Sciatic nerve (tissue), 2 donors: Measurements from ENCODE around the gene TFB1M. TPM values are rescaled to one million over a fixed set of nuclear protein-coding genes. Genes with fewer than 3 reads are reported as not detected.
"Not testable (repeated sequence)": the region's sequence is repeated elsewhere in the genome, so short reads cannot be mapped to it uniquely, and the experiment has no call there.

Source experiments
- ATAC-seq: fragments of 200-7000 bp; cut with Tn5 transposase; one replicate; pipeline ENCODE4 v1.9.1; 2020; ENCODE audit warnings: mild to moderate bottlenecking, moderate library complexity
- DNase-seq: peaks from one replicate; pipeline ENCODE4 v3.0.0-alpha.2; 2020; ENCODE audit warnings: low spot score
- intact Hi-C: fragments of 100-400 bp; cut with DNase I; formaldehyde crosslinking; loops from one replicate; pipeline ENCODE4 v1.14.2; 2022
- total RNA-seq: library from RNA; stranded (reverse); fragmentation: NEBNext Ultra II Directional; extraction: Animal tissue kit (Norgen Biotek cat#: 25700); gene quantifications from one replicate; pipeline ENCODE4 v1.2.1, GENCODE V29; 2021
- donor health status: DM: no; HTN: no; CAD: no.
- donor health status: DM: no; HTN: no; CAD: no.

TFB1M gene
- total RNA-seq, 1 donor from 2014 or later: 34.6 TPM

GRCh38 chr6:155333414-155333813 lies 19.1 kb upstream of the TFB1M start:
- intact Hi-C loops: no loop called here
- DNase-seq: no peak
- no peak for ATAC-seq

- DNase-seq: no peak
- no peak for ATAC-seq
- intact Hi-C loops: no loop called here
Measured at GRCh38 chr6:155330922-155331321, 16.6 kb upstream of the TFB1M start.

GRCh38 chr6:155330133-155330734 lies 15.9 kb upstream of the TFB1M start:
- intact Hi-C loops: no loop called here
- ATAC-seq: no peak
- DNase-seq: no peak

- intact Hi-C loops: no loop called here
- no peak for DNase-seq
- ATAC-seq: no peak
Measured at GRCh38 chr6:155329460-155330132, 15.3 kb upstream of the TFB1M start.

DNA sequence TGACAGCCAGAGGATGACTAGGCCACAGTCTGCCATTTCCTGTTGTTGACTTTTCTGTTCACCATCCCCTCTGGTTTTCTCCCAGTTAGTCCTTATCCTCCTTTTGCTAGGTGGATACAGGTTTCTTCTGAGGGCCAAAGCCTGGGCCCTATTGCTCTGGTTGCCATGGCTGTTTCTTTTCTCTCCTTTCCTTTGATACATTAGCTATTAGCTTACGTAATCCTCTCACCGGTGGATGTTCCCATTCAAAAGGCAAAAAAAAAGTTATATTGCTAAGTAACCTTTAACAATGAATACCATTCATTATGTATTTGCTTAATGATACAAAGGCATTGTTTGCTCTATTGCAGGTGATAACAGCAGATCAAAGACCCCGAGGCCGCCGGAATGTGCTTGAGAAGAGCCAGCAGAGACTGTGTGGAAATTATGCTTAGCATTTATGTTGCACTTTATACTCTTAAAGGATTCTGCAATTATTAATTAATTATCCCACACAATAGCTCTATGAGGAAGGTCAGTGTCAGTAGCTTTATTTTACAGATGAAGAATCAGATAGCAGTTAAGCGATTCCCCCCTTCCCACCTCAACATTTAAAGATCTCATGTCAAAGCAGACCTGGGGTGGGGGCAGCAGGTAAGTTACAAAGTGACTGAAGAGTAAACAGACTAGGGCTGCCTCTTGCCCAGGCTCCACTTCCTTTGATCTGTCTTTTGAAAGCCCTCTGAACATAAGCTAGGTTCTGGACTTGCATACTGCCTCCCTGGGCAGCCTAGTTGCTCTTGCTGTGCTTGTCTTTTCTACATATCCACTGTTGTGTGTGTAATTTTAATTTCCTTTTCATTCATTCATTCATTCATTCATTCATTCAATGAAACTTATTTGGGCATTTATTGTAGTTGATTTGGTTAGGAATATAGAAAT lies 14.5 kb upstream of the TFB1M start:
- DNase-seq (no peak), ATAC-seq (no peak)
- intact Hi-C loops: no loop called here

GRCh38 chr6:155328074-155328538 lies 13.8 kb upstream of the TFB1M start:
- intact Hi-C loops: no loop called here
- no peak for ATAC-seq
- no peak for DNase-seq

- ATAC-seq (peak; percentile 75), DNase-seq (peak; percentile 79)
- intact Hi-C loops: no loop called here
Measured at GRCh38 chr6:155327326-155328073, 13.2 kb upstream of the TFB1M start.

DNA sequence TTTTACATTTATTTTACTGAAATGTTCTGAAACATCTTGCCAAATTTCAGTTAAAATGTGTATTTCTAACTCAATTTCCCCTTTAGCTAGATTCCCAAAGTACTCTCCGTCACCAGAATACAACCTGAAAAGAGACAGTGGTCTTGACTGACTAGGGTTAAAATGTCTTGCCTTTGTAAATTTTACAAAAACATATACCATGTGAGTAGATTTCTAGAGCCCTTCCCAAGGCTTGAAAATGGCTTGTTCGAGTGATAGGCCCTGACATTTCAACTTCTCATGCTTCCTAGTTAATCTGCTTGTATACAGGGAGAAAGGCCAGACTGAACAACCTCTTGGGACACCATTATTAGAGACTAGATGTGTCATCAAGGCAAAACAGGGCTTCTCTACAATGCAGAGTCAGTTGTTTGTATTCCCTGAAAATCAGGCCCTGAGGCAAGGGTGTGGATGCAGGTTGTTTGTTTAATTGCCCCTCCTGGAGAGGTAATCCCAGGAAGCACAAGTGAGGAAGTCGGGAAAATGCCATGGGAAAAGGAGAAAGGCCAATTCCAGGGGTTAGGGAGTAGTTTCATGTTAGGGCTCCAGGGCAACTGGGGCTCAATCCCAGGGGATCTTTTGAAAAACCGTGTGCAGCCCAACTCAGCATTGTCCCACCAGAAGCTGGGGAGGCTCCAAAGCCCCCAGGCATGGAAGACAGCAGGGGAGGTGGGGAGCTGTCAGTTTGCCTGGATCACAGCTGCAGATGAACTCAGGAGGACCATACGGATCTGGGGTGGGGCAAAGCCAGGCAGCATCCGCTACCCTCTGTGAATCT lies 11.6 kb upstream of the TFB1M start:
- ATAC-seq: no peak
- DNase-seq: no peak
- intact Hi-C loops: no loop called here

- intact Hi-C loops: no loop called here
- DNase-seq (no peak), ATAC-seq (no peak)
Measured at GRCh38 chr6:155324993-155325392, 10.7 kb upstream of the TFB1M start.

DNA sequence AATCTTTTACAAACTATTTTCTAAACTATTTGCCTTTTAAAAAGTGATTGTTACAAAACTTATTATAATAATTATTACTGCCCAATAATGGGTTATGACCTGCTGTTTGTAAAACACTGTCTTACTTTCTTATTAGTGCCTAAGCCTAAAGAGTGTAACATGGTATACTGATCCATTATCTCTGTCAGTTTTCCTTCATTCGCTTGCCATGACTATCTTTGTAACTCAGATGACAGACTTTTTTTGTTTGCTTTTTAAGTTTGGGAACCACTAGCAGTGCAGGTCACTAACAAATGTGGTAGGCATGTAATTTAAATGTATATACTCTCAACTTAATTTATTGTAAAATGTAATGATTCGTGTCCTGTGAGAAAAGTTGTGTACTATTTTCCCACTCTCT lies 9.9 kb upstream of the TFB1M start:
- DNase-seq (no peak), ATAC-seq (no peak)
- intact Hi-C loops: no loop called here

GRCh38 chr6:155319902-155320301 lies 5.6 kb upstream of the TFB1M start:
- ATAC-seq: no peak
- intact Hi-C loops: no loop called here
- DNase-seq: no peak

DNA sequence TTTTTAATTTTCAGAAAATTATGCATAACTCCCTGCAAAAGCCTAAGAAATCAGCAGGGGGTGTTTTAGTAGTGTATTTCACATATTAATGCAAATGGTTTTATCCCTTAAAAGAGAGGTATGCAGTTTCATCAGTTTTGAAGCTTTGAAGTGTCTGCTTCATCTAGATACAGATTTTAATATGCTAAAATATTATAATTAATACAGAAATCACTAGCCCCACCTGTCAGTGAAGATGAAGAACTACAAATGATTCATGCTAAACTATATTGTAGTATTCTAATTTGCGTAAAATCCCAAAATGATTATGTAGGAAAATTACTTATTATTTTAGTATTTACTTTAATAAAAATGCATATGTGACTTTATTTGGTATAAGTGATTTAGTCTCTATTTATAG lies 2.9 kb upstream of the TFB1M start:
- DNase-seq: no peak
- ATAC-seq: no peak
- intact Hi-C loops: no loop called here

GRCh38 chr6:155316419-155316818 lies 2.1 kb upstream of the TFB1M start:
- intact Hi-C loops: no loop called here
- no peak for DNase-seq
- no peak for ATAC-seq

- intact Hi-C loops: no loop called here
- DNase-seq: no peak
- ATAC-seq: no peak
Measured at GRCh38 chr6:155315516-155315871, 1.2 kb upstream of the TFB1M start.

GRCh38 chr6:155314773-155315515 lies 660 bp upstream of the TFB1M start:
- DNase-seq: peak; percentile 68
- intact Hi-C loops: no loop called here
- peak; percentile 81 for ATAC-seq

DNA sequence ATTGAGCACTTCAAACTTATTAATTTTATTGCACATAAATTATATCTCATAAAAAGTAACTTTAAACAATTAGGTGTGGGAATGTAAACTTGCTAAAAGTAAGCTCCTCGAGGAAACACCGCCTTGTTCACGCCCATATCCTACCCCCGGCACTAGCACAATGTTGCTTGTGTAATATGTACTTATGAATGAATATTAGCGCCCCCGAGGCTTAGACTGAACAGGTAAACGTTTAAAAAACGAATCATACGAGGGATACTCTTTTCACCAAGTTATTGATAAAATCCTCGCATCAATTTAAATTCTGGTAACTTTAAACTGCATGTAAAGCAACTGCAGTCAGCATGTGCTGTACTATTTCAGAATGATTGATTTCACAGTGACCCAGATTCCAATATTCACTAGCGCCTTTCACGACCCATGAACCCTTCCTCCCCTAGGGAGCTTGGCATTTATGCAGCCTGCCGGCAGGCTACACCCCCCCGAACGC lies 637 bp downstream of the TFB1M start:
- intact Hi-C loops: no loop called here
- ATAC-seq (no peak), DNase-seq (no peak)

- ATAC-seq, DNase-seq, intact Hi-C loops: not testable (repeated sequence)
Measured at GRCh38 chr6:155312950-155313349, 1.3 kb downstream of the TFB1M start.

GRCh38 chr6:155311583-155311982 lies 2.7 kb downstream of the TFB1M start:
- ATAC-seq: no peak
- no peak for DNase-seq
- intact Hi-C loops: no loop called here
